NCI-H774 (cell line): ENCODE data around the gene FAM3D.
"Not testable (repeated sequence)": the region's sequence is repeated elsewhere in the genome, so short reads cannot be mapped to it uniquely, and the experiment has no call there.

Experiments used
- DNase-seq: peaks from one replicate; lab custom pipeline; 2025; lab: John Stamatoyannopoulos, UW

FAM3D gene

GRCh38 chr3:58666683-58667082, at the start of gene FAM3D:
Gene FAM3D, minus strand, starts transcription at chr3:58666774. Its CDS starts 11,211 bp downstream, at chr3:58655563.
- DNase-seq: no peak

GRCh38 chr3:58713715-58714401, 47.3 kb upstream of the FAM3D start:
- no peak for DNase-seq

DNA sequence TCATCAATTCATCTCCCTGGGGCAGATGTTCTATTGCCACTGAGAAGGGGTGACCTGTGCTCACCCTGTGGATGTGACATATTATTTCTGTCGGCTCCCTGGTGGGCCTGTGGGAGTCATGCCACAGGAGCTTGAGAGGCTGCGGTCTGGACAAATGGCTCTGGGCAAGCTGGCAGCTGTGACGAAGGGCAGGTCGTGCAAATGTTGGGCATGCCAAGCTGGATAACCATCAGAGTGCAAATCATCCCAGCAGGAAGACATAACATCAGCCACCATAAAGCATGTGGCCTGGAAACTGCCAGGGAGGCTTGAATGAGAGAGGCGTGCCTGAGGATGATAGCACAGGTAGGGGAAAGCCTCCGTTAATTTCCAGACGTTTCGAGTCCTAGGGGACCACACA, 45.3 kb upstream of the FAM3D start:
- no peak for DNase-seq

GRCh38 chr3:58708983-58709382, 42.4 kb upstream of the FAM3D start:
- DNase-seq: not testable (repeated sequence)

DNA sequence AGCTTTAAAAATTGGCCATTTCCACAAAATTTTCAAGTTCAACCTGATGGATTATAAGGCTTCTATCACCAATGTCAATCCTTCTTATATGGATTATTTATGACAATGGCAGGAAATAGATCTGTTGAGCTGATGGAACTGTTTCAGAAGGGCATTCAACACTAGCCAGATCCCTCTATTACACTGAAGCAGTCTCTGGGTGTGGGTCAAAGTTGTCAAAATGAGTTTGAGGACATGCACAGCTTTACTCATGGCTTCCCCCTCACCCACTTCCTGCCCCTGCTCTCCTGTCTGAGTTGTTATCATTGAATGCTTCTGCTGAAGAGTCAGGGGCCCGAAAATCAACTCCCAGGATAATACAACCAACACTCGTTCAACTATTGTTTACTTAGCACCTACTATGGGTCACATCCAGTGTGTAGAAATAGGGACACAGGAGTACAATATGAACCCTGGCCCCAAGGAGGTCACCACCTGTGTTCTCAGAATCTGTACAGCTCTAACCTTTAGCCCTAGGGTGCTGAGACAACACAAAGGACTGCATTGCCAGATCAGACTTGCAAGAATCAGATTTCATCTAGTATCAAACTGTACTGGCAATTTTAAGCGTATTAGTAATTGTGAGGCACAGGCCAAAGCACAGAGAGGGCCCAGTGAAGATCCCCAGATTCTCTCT, 41.7 kb upstream of the FAM3D start:
- no peak for DNase-seq

DNA sequence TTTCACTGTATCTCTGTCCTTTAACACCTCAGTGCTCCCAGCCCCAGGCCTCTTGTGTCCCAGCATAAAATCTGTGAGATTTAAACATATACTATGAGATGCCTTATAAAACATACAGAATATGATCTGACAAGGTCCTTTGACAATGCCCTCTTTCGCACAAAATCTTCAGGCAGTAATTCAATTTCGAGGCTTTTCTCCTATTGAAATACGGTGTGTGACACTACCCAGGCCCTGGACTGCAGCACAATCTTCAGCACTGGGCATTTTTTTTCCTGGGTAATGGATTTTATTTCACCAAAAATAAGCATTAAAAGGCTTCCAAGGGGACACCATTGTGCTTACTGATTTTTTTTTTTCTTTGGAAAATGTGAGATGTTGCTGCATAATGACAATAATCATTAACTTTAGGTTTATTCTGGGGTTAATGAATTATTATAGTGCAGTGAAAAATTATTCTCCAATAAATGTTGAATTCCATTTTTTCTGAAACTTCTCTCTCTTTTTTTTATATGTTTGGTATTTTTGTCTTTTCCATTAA, 40.9 kb upstream of the FAM3D start:
- no peak for DNase-seq

GRCh38 chr3:58706395-58707167, 40.0 kb upstream of the FAM3D start:
- no peak for DNase-seq

- DNase-seq: no peak
Observed at GRCh38 chr3:58704745-58705144, 38.2 kb upstream of the FAM3D start.

DNA sequence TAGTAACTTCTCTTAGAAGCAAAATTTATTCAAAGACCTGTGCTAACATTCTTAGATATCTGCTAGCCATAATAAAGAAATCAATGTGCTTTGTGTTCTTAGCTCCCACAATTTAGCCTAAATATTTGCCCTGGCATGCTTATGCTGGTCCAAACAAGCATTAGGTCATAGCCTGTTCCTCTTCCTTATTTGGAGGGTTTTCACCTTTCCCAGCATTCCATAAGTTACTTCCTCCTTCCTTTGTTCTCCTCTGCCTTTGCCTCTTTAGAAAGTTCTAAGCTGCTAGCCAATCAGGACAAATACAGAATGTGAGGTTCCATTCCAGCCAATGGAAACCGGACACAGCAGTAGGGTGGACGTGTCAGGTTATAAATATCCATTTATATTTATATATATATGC, 37.7 kb upstream of the FAM3D start:
- DNase-seq: not testable (repeated sequence)

DNA sequence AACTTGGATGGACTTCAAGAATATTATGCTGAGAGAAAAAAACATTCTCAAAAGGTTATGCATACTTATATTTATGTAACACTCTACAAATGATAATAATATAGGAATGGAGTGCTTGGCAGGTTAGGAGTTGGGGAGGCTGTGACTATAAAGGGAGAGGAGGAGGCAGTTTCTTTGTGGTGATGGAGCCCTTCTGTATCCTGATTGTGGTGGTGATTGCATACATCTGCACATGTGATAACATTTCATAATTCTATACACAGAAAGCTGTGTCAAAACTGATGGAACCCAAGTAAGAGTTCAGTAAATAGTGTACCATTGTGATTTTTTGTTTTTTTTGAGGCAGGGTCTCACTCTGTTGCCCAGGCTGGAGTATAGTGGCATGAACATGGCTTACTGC, 31.7 kb upstream of the FAM3D start:
- DNase-seq: no peak

DNA sequence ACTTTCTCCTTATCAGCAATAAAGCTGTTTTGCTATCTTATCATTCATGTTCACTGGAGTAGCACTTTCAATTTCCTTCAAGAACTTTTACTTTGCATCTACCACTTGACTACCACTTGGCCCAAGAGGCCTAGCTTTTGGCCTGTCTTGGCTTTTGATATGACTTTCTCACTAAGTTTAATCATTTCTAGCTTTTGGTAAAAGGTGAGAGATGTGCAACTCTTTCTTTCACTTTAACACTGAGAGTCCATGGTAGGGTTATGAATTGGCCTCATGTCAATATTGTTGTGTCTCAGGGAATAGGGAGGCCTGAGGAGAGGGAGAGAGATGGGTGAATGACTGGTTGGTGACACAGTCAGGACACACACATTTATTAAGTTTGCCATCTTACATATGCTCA, 31.0 kb upstream of the FAM3D start:
- DNase-seq: no peak

DNA sequence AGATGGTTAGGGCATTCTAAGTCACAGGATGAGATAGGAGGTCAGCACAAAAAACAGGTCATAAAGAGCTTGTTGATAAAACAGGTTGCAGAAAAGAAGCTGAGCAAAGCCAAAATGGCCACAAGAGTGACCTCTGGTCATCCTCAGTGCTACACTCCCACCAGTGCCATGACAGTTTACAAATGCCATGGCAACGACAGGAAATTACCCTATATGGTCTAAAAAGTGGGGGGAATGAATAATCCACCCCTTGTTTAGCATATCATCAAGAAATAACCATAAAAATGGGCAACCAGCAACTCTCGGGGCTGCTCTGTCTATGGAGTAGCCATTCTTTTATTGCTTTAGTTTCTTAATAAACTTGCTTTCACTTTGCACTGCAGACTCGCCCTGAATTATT, 30.2 kb upstream of the FAM3D start:
- not testable (repeated sequence) for DNase-seq

GRCh38 chr3:58696093-58696492, 29.5 kb upstream of the FAM3D start:
- DNase-seq: no peak

DNA sequence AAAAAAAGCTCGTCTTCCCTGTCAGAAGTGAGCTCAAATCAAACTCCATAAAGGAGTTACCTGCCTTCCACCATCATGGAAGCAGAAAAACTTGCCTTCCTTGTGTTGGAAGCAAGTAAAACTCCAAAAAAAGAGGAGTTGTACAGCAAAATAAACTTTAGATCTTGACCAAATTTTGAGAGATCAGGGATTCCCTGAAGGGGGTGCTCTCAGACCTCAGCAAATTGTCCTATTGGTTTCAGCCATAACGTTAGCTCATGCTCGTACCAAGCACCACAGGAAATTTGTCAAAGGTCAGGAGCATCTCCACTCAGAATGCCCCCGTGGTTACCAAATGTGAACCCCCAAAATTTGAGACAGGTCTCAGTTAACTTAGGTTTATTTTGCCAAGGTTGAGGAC, 28.7 kb upstream of the FAM3D start:
- not testable (repeated sequence) for DNase-seq

- DNase-seq: no peak
Observed at GRCh38 chr3:58693940-58694850, 27.6 kb upstream of the FAM3D start.

GRCh38 chr3:58692484-58692883, 25.9 kb upstream of the FAM3D start:
- no peak for DNase-seq

- no peak for DNase-seq
Observed at GRCh38 chr3:58691997-58692396, 25.4 kb upstream of the FAM3D start.

DNA sequence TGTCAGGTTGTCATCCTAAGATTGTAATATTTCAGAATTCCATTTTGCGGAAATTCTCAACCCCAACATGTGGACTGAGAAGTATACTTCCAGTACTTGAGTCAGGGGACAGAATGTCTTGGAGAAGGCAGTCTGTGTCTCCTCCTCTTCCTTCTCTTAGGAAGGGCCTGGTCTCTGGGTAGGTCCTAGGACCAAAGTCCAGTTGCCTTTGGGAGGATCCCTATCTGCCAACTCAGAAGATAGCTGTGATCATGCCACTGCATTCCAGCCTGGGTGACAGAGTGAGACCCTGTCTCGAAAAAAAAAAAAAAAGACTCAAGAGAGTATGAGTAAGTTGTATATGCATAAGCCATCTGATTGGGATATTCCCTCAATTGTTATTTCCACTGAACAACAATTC, 23.9 kb upstream of the FAM3D start:
- no peak for DNase-seq

DNA sequence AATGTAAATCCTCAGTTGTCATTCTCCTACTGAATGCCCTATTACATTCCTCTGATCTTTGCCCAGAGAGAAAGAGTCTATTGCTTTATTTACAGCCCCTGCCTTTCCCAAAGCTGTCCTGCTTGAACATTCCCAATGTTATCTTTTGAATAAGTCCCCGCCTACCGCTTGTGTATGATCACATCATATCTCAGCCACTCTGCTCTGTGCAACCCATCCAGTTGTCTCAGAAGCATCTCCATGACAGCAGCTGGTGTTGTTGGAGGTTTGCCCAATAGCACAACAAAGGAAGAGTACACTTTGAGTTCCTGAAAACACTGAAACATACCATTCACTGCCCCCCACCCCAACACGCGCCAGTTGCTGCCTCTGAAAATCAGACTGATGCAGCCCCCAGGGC, 22.0 kb upstream of the FAM3D start:
- DNase-seq: no peak

DNA sequence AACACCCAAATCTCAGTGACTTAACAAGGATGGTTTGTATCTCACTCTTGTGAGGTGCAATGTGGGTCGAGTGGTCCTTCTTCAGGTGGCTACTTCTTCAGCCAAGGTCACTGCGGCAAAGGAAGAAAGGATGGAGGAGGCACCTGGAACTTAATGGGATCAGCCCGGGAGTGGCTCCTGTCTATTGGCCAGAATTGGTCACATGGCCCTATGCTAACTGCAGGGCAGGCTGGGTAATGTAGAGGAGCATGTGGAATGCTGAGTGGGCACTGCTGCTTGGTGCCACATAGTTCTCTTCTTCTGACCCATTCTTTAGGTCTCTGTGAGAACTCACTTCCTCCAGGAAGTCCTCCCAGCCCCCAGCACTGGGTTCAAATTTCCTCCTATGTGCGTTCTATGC, 20.3 kb upstream of the FAM3D start:
- DNase-seq: no peak

DNA sequence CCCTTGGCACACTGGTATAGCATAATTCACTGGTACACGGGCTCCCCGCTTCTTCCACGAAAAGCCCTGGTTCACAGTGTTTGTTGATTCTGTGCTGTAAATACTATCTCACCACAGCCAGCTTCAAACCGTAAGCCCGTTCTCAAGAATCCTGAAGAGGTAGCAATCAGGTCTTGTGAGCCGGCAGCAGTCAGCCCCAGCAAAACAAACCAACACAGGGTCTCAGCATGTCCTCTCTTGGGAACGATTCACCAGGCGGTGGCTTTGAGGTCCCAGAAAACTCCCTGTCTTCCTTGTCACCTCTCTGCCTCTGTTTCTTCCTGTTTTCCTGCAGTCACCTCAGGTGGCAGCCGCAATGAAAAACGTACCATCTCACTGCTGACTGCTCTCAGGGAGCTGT, 19.1 kb upstream of the FAM3D start:
- DNase-seq: no peak

GRCh38 chr3:58683466-58683865, 16.9 kb upstream of the FAM3D start:
- DNase-seq: no peak
